ENCODE measurements around the gene ZBTB7C.

Gene ZBTB7C

GRCh38 chr18:48351216-48352050 lies 57.8 kb downstream of the ZBTB7C start:
- DNase-seq, result no peak

GRCh38 chr18:48348739-48349138 lies 60.4 kb downstream of the ZBTB7C start:
- no peak for DNase-seq

GRCh38 chr18:48347756-48348326 lies 61.3 kb downstream of the ZBTB7C start:
- no peak for DNase-seq

- no peak for DNase-seq
Measured at GRCh38 chr18:48345596-48345995, 63.6 kb downstream of the ZBTB7C start.

- no peak for DNase-seq
Measured at GRCh38 chr18:48342581-48342980, 66.6 kb downstream of the ZBTB7C start.

- DNase-seq, result no peak
Measured at GRCh38 chr18:48342125-48342524, 67.1 kb downstream of the ZBTB7C start.

- no peak for DNase-seq
Measured at GRCh38 chr18:48340560-48340959, 68.6 kb downstream of the ZBTB7C start.

GRCh38 chr18:48339692-48340091 lies 69.5 kb downstream of the ZBTB7C start:
- DNase-seq, result no peak

- no peak for DNase-seq
Measured at GRCh38 chr18:48338915-48339314, 70.3 kb downstream of the ZBTB7C start.

- DNase-seq, result no peak
Measured at GRCh38 chr18:48337053-48337452, 72.1 kb downstream of the ZBTB7C start.

- DNase-seq, result no peak
Measured at GRCh38 chr18:48336332-48336731, 72.9 kb downstream of the ZBTB7C start.

GRCh38 chr18:48335829-48336228 lies 73.4 kb downstream of the ZBTB7C start:
- DNase-seq, result no peak

- DNase-seq, result no peak
Measured at GRCh38 chr18:48334845-48335244, 74.3 kb downstream of the ZBTB7C start.

- no peak for DNase-seq
Measured at GRCh38 chr18:48333563-48333962, 75.6 kb downstream of the ZBTB7C start.

GRCh38 chr18:48330016-48330991 lies 78.9 kb downstream of the ZBTB7C start:
- no peak for DNase-seq

- no peak for DNase-seq
Measured at GRCh38 chr18:48328473-48329210, 80.5 kb downstream of the ZBTB7C start.

GRCh38 chr18:48326901-48327675 lies 82.1 kb downstream of the ZBTB7C start:
- no peak for DNase-seq

- DNase-seq, result no peak
Measured at GRCh38 chr18:48325115-48325665, 84.0 kb downstream of the ZBTB7C start.

- DNase-seq, result no peak
Measured at GRCh38 chr18:48324651-48325050, 84.5 kb downstream of the ZBTB7C start.

- no peak for DNase-seq
Measured at GRCh38 chr18:48323151-48323550, 86.0 kb downstream of the ZBTB7C start.

GRCh38 chr18:48321536-48321935 lies 87.6 kb downstream of the ZBTB7C start:
- DNase-seq, result no peak

- DNase-seq, result no peak
Measured at GRCh38 chr18:48321121-48321520, 88.1 kb downstream of the ZBTB7C start.

All from cortex of kidney (tissue), 1 donor.